ENCODE measurements around the gene MT1A. TPM values are rescaled to one million over a fixed set of nuclear protein-coding genes. Genes with fewer than 3 reads are reported as not detected.

MT1A gene
- total RNA-seq, 1 experiment from 2014 or later, result not detected

- no TSS peak for BruUV-seq (replicated peaks)
Observed at GRCh38 chr16:56640076-56640475, 1.6 kb downstream of the MT1A start.

GRCh38 chr16:56641166-56641565 is 2.7 kb downstream of the MT1A start:
- intact Hi-C loops (cut with micrococcal nuclease; ENCODE audit: unreplicated experiment), result no loop called here
- peaks cover 99% of the 10 kb centered on the region for H3K27me3 Mint-ChIP-seq (ENCODE audit: unreplicated experiment)
- CTCF ChIA-PET, result interaction anchor here (1.1 kb wide), 1 partner anchor 61 kb away, joined by 3 read pairs; no protein-coding TSS in a partner anchor

More at GRCh38 chr16:56640076-56640475, 1.6 kb downstream of the MT1A start:
- H3K4me1 Mint-ChIP-seq (ENCODE audit: low read depth, unreplicated experiment), result peaks cover 32% of the 10 kb centered on the region
- no peak for DNase-seq
- H3K9me3 Mint-ChIP-seq (ENCODE audit: low read depth, unreplicated experiment), result no peaks in the 10 kb centered on the region
- H3K4me3 Mint-ChIP-seq (ENCODE audit: low read depth, unreplicated experiment), result no peak overlapping the region
- H3K36me3 Mint-ChIP-seq (ENCODE audit: insufficient read depth, unreplicated experiment), result peaks cover 23% of the 10 kb centered on the region
- intact Hi-C loops (cut with micrococcal nuclease; ENCODE audit: unreplicated experiment), result no loop called here
- H3K27ac Mint-ChIP-seq (ENCODE audit: unreplicated experiment), result no peak overlapping the region
- peaks cover 99% of the 10 kb centered on the region for H3K27me3 Mint-ChIP-seq (ENCODE audit: unreplicated experiment)
- CTCF ChIA-PET, result interaction anchor here (1.1 kb wide), 1 partner anchor 62 kb away, joined by 3 read pairs; no protein-coding TSS in a partner anchor
- TF ChIP-seq CTCF (IDR thresholded peaks at IDR 0.05; ENCODE audit: unreplicated experiment), result no peak

GRCh38 chr16:56643080-56643778 is 4.8 kb downstream of the MT1A start:
- BruUV-seq (replicated peaks), result no TSS peak
- Mint-ChIP-seq H3K4me3 (ENCODE audit: low read depth, unreplicated experiment) (peak overlapping the region; percentile 60), H3K27me3 (ENCODE audit: unreplicated experiment) (peaks cover 99% of the 10 kb centered on the region), H3K4me1 (ENCODE audit: low read depth, unreplicated experiment) (peaks cover 21% of the 10 kb centered on the region), H3K9me3 (ENCODE audit: low read depth, unreplicated experiment) (no peaks in the 10 kb centered on the region), H3K27ac (ENCODE audit: unreplicated experiment) (peak overlapping the region; percentile 39), H3K36me3 (ENCODE audit: insufficient read depth, unreplicated experiment) (peaks cover 18% of the 10 kb centered on the region)
- peak; percentile 86 for DNase-seq
- peak; percentile 70 for TF ChIP-seq CTCF (IDR thresholded peaks at IDR 0.05; ENCODE audit: unreplicated experiment)
- CTCF ChIA-PET, result interaction anchor here (0.7 to 2.2 kb wide), 6 partner anchors 34 to 59 kb away, joined by 3 to 19 read pairs (median 10); partner anchors contain the start of gene MT2A
- intact Hi-C loops (cut with micrococcal nuclease; ENCODE audit: unreplicated experiment), result loop anchor here (2.0 kb wide), 1 partner anchor 60 kb away; no protein-coding TSS in a partner anchor

More at GRCh38 chr16:56641166-56641565, 2.7 kb downstream of the MT1A start:
- Mint-ChIP-seq H3K4me3 (ENCODE audit: low read depth, unreplicated experiment) (no peak overlapping the region), H3K36me3 (ENCODE audit: insufficient read depth, unreplicated experiment) (peaks cover 23% of the 10 kb centered on the region), H3K27ac (ENCODE audit: unreplicated experiment) (no peak overlapping the region), H3K9me3 (ENCODE audit: low read depth, unreplicated experiment) (no peaks in the 10 kb centered on the region), H3K4me1 (ENCODE audit: low read depth, unreplicated experiment) (peaks cover 32% of the 10 kb centered on the region)
- DNase-seq, result no peak
- TF ChIP-seq CTCF (IDR thresholded peaks at IDR 0.05; ENCODE audit: unreplicated experiment), result no peak
- no TSS peak for BruUV-seq (replicated peaks)

GRCh38 chr16:56643833-56644232 is 5.4 kb downstream of the MT1A start:
- intact Hi-C loops (cut with micrococcal nuclease; ENCODE audit: unreplicated experiment), result loop anchor here (2.0 kb wide), 1 partner anchor 59 kb away; no protein-coding TSS in a partner anchor
- no peak for TF ChIP-seq CTCF (IDR thresholded peaks at IDR 0.05; ENCODE audit: unreplicated experiment)
- Mint-ChIP-seq H3K36me3 (ENCODE audit: insufficient read depth, unreplicated experiment) (peaks cover 12% of the 10 kb centered on the region), H3K9me3 (ENCODE audit: low read depth, unreplicated experiment) (no peaks in the 10 kb centered on the region), H3K27ac (ENCODE audit: unreplicated experiment) (peak overlapping the region; percentile 39), H3K4me1 (ENCODE audit: low read depth, unreplicated experiment) (peaks cover 21% of the 10 kb centered on the region), H3K27me3 (ENCODE audit: unreplicated experiment) (peaks cover 99% of the 10 kb centered on the region), H3K4me3 (ENCODE audit: low read depth, unreplicated experiment) (peak overlapping the region; percentile 60)
- CTCF ChIA-PET, result interaction anchor here (0.7 to 2.2 kb wide), 6 partner anchors 35 to 59 kb away, joined by 3 to 19 read pairs (median 10); partner anchors contain the start of gene MT2A
- no peak for DNase-seq
- BruUV-seq (replicated peaks), result no TSS peak
